Loucy (cell line): ENCODE data around the gene TET1.

Source experiments
- H2AFZ ChIP-seq: fragments of 200-600 bp; sonication (generic); 2 replicates; pipeline ENCODE4 v1.6.0; 2016; ENCODE audit warnings: antibody characterized with exemption, mild to moderate bottlenecking, low read length, moderate library complexity
- H3F3A ChIP-seq: fragments of 200-600 bp; 2 replicates; pipeline ENCODE4 v1.6.0; 2016; ENCODE audit warnings: antibody characterized with exemption, low read depth, mild to moderate bottlenecking
- H3K27me3 ChIP-seq: fragments of 200-600 bp; sonication (generic); 2 replicates; pipeline ENCODE4 v1.6.1; 2014; ENCODE audit warnings: low read length, mild to moderate bottlenecking; ENCODE audit not compliant: insufficient read depth, poor library complexity, severe bottlenecking
- H3K36me3 ChIP-seq: fragments of 200-600 bp; sonication (generic); 2 replicates; pipeline ENCODE4 v1.6.1; 2016; ENCODE audit warnings: low read length; ENCODE audit not compliant: insufficient read depth
- H3K4me1 ChIP-seq: fragments of 200-600 bp; sonication (generic); 2 replicates; pipeline ENCODE4 v1.5.1; 2014; ENCODE audit warnings: low read length, mild to moderate bottlenecking; ENCODE audit not compliant: insufficient read depth, poor library complexity, severe bottlenecking
- H3K4me2 ChIP-seq: fragments of 200-600 bp; sonication (generic); 2 replicates; pipeline ENCODE4 v1.6.0; 2014; ENCODE audit warnings: antibody characterized with exemption, low read length, low read depth, mild to moderate bottlenecking; ENCODE audit not compliant: poor library complexity, severe bottlenecking
- H3K4me3 ChIP-seq: fragments of 200-600 bp; sonication (generic); 2 replicates; pipeline ENCODE4 v1.5.1; 2014; ENCODE audit warnings: low read length, mild to moderate bottlenecking, mixed read lengths; ENCODE audit not compliant: poor library complexity, severe bottlenecking
- H3K79me2 ChIP-seq: fragments of 200-600 bp; sonication (generic); 2 replicates; pipeline ENCODE4 v1.6.1; 2014; ENCODE audit warnings: low read length; ENCODE audit not compliant: insufficient read depth
- H3K9ac ChIP-seq: fragments of 200-600 bp; sonication (generic); 2 replicates; pipeline ENCODE4 v1.6.0; 2014; ENCODE audit warnings: mild to moderate bottlenecking, low read depth, low read length, moderate library complexity; ENCODE audit not compliant: poor library complexity, severe bottlenecking
- H3K9me2 ChIP-seq: fragments of 200-600 bp; sonication (generic); replicated peaks from 2 replicates; pipeline ENCODE4 v1.6.1; 2016; ENCODE audit warnings: low read depth, low read length, mixed read lengths
- H3K9me3 ChIP-seq: fragments of 200-600 bp; sonication (generic); 2 replicates; pipeline ENCODE4 v1.6.1; 2014; ENCODE audit warnings: mild to moderate bottlenecking, antibody characterized with exemption, low read length, low read depth; ENCODE audit not compliant: insufficient read depth
- H4K20me1 ChIP-seq: fragments of 200-600 bp; sonication (generic); 2 replicates; pipeline ENCODE4 v1.6.0; 2014; ENCODE audit warnings: antibody characterized with exemption, low read length, mild to moderate bottlenecking; ENCODE audit not compliant: insufficient read depth, poor library complexity, severe bottlenecking
- CTCF ChIP-seq: fragments of 200-600 bp; sonication (generic); conservative IDR thresholded peaks from 2 replicates; pipeline ENCODE4 v1.5.1; 2014; ENCODE audit warnings: mild to moderate bottlenecking, antibody characterized with exemption, low read length
- EZH2phosphoT487 ChIP-seq: fragments of 200-600 bp; IDR thresholded peaks from 2 replicates; pipeline ENCODE4 v1.6.1; 2018; ENCODE audit warnings: antibody characterized with exemption, mild to moderate bottlenecking, moderate library complexity, borderline replicate concordance

TET1 gene

GRCh38 chr10:68720793-68721672 is 160.9 kb downstream of the TET1 start, which contains the start of gene CCAR1:
Gene CCAR1, plus strand, starts transcription at chr10:68721239. Its CDS starts 1,266 bp downstream, at chr10:68722505.
- H3K9me2 ChIP-seq: no peaks in the 10 kb centered on the region
- TF ChIP-seq CTCF (no peak), EZH2phosphoT487 (no peak)
- peaks cover 8% of the 10 kb centered on the region for H3K27me3 ChIP-seq
- H3K9me3 ChIP-seq: no peaks in the 10 kb centered on the region
- H3K79me2 ChIP-seq: peaks cover 48% of the 10 kb centered on the region
- peaks cover 11% of the 10 kb centered on the region; the same call in 1 of the 2 replicates for H3K36me3 ChIP-seq
- peak within 1 kb of the TSS; percentile 94 for H2AFZ ChIP-seq
- H3K9ac ChIP-seq: peak within 1 kb of the TSS; percentile 98
- peak within 1 kb of the TSS; percentile 85 for H3K4me2 ChIP-seq
- H4K20me1 ChIP-seq: peaks cover 18% of the 10 kb centered on the region
- H3F3A ChIP-seq: no peaks in the 10 kb centered on the region
- H3K4me1 ChIP-seq: peaks cover 9% of the 10 kb centered on the region
- H3K4me3 ChIP-seq: peak within 1 kb of the TSS; percentile 99

- peaks cover 18% of the 10 kb centered on the region for H4K20me1 ChIP-seq
- peaks cover 54% of the 10 kb centered on the region for H3K79me2 ChIP-seq
- peak overlapping the region; percentile 98 for H3K9ac ChIP-seq
- peak overlapping the region; percentile 85 for H3K4me2 ChIP-seq
- no peaks in the 10 kb centered on the region for H3F3A ChIP-seq
- no peaks in the 10 kb centered on the region for H3K9me3 ChIP-seq
- peak overlapping the region; percentile 94 for H2AFZ ChIP-seq
- H3K4me3 ChIP-seq: peak overlapping the region; percentile 99
- peaks cover 9% of the 10 kb centered on the region for H3K4me1 ChIP-seq
- TF ChIP-seq EZH2phosphoT487 (no peak), CTCF (no peak)
- H3K9me2 ChIP-seq: no peaks in the 10 kb centered on the region
- H3K27me3 ChIP-seq: peaks cover 8% of the 10 kb centered on the region
- peaks cover 16% of the 10 kb centered on the region; the same call in 1 of the 2 replicates for H3K36me3 ChIP-seq
Observed at GRCh38 chr10:68721673-68722335, 161.7 kb downstream of the TET1 start.

GRCh38 chr10:68725016-68725415 is 164.9 kb downstream of the TET1 start:
- no peaks in the 10 kb centered on the region for H3K9me2 ChIP-seq
- TF ChIP-seq EZH2phosphoT487 (no peak), CTCF (no peak)
- H3K4me2 ChIP-seq: peak overlapping the region; percentile 5
- no peaks in the 10 kb centered on the region for H3K9me3 ChIP-seq
- peaks cover 8% of the 10 kb centered on the region for H3K27me3 ChIP-seq
- H3K4me1 ChIP-seq: peaks cover 15% of the 10 kb centered on the region
- no peak overlapping the region for H2AFZ ChIP-seq
- H3K79me2 ChIP-seq: peaks cover 78% of the 10 kb centered on the region
- H3K36me3 ChIP-seq: peaks cover 24% of the 10 kb centered on the region; the same call in 1 of the 2 replicates
- no peak overlapping the region for H3K4me3 ChIP-seq
- no peak overlapping the region for H3K9ac ChIP-seq
- no peaks in the 10 kb centered on the region for H3F3A ChIP-seq
- H4K20me1 ChIP-seq: peaks cover 30% of the 10 kb centered on the region
